Natural killer cell (primary cell): Measurements from ENCODE around the gene POLG2. TPM values are rescaled to one million over a fixed set of nuclear protein-coding genes. Genes with fewer than 3 reads are reported as not detected.
A peak's percentile ranks its signal among the peaks of the same experiment; 100 is the strongest.

ENCODE experiments used
- ATAC-seq, 3 donors: fragments of 150-1000 bp in 2 of 3; fragments of 200-7000 bp in 1 of 3; cut with Tn5 transposase; 1 replicate in 1 of 3; 2 replicates in 2 of 3; pipeline ENCODE4 v1.10.0; 2021; ENCODE audit warnings: mild to moderate bottlenecking in 2 of 3, moderate library complexity in 2 of 3
- DNase-seq, 2 donors: peaks; one replicate each; pipeline versions ENCODE4 v3.0.0 to v3.0.0-alpha.2; 2013 to 2021; ENCODE audit warnings: mixed read lengths in 1 of 2
- H3K27ac ChIP-seq: one replicate; pipeline ENCODE4 v1.5.1; 2013; ENCODE audit warnings: mild to moderate bottlenecking, low read length
- H3K27me3 ChIP-seq: one replicate; pipeline ENCODE4 v1.6.1; 2013; ENCODE audit warnings: low read length; ENCODE audit not compliant: control insufficient read depth, insufficient read depth
- H3K36me3 ChIP-seq: one replicate; pipeline ENCODE4 v1.6.1; 2013; ENCODE audit warnings: low read length; ENCODE audit not compliant: control insufficient read depth, insufficient read depth
- H3K4me1 ChIP-seq: one replicate; pipeline ENCODE4 v1.6.1; 2013; ENCODE audit warnings: low read length; ENCODE audit not compliant: control insufficient read depth, insufficient read depth
- H3K4me3 ChIP-seq: one replicate; pipeline ENCODE4 v1.5.1; 2013; ENCODE audit warnings: low read length
- H3K9me3 ChIP-seq: one replicate; pipeline ENCODE4 v1.6.1; 2013; ENCODE audit warnings: low read length; ENCODE audit not compliant: control insufficient read depth, insufficient read depth
- H3K27ac Mint-ChIP-seq, 2 donors: one replicate each; pipeline ENCODE4 v1.8.0; 2022; ENCODE audit warnings: mild to moderate bottlenecking in 2 of 2, mixed read lengths in 2 of 2, moderate library complexity in 1 of 2
- H3K27me3 Mint-ChIP-seq, 2 donors: one replicate each; pipeline ENCODE4 v1.8.0; 2022; ENCODE audit warnings: low read depth in 2 of 2, mixed read lengths in 2 of 2
- H3K36me3 Mint-ChIP-seq: one replicate; pipeline ENCODE4 v1.8.0; 2022; ENCODE audit warnings: mixed read lengths
- H3K4me1 Mint-ChIP-seq, 2 donors: one replicate each; pipeline ENCODE4 v1.8.0; 2022; ENCODE audit warnings: mixed read lengths in 2 of 2
- H3K4me3 Mint-ChIP-seq: one replicate; pipeline ENCODE4 v1.8.0; 2022; ENCODE audit warnings: mild to moderate bottlenecking, moderate library complexity, mixed read lengths
- H3K9me3 Mint-ChIP-seq, 2 donors: one replicate each; pipeline ENCODE4 v1.8.0; 2022; ENCODE audit warnings: mixed read lengths in 2 of 2
- WGBS: methylation state at CpG from one replicate; pipeline ENCODE4 v1.1.7; 2013; ENCODE audit warnings: missing lambda C conversion rate; ENCODE audit not compliant: insufficient coverage; 5-methylcytosine and 5-hydroxymethylcytosine counted together
- intact Hi-C: fragments of 100-400 bp; cut with micrococcal nuclease; formaldehyde crosslinking; loops from one replicate; pipeline ENCODE4 v1.14.2; 2022
- total RNA-seq, 4 donors: library from RNA; stranded (reverse); fragments of 120-200 nt in 1 of 4; gene quantifications; one replicate each; pipeline versions ENCODE4 v1.2.3 to v1.2.4, GENCODE V29; 2013 to 2022
- TF ChIP-seq, protein P1 (sequence below): fragments of 200-600 bp; IDR thresholded peaks from one replicate; pipeline ENCODE4 v1.8.0; 2022; ENCODE audit warnings: antibody characterized with exemption

POLG2 gene
- total RNA-seq, 3 donors from 2014 or later (not counting 1 experiment from before 2014, with no cell fraction given) = 34.7 to 65.3 (median 41.2) TPM

DNA sequence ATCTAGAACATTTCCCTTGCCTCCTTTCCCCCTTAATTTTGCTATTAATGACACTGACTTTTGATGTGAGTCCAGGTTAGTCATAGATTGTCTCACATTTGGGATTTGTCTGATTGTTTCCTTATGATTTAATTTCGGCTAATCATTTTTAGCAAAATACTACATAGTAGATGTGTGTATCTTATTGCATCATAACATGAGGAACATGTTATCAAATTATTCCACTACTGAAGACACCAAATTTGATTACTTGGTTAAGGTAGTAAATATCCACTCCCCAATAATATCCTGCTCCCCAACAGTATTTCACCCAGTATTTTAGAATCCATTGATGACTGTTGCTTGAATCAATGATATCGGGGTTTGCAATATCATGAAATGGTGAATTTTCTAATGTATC is 2.7 kb downstream of the POLG2 start:
- Histone ChIP-seq H3K9me3 (no peaks in the 10 kb centered on the region), H3K36me3 (peaks cover 48% of the 10 kb centered on the region), H3K27ac (no peak overlapping the region), H3K4me3 (no peak overlapping the region), H3K27me3 (no peaks in the 10 kb centered on the region), H3K4me1 (peaks cover 27% of the 10 kb centered on the region)
- no peaks in the 10 kb centered on the region for H3K27me3 Mint-ChIP-seq
- intact Hi-C loops = loop anchor here (5.0 kb wide), 1 partner anchor 172 kb away; no protein-coding TSS in a partner anchor
- TF ChIP-seq, protein P1, sequence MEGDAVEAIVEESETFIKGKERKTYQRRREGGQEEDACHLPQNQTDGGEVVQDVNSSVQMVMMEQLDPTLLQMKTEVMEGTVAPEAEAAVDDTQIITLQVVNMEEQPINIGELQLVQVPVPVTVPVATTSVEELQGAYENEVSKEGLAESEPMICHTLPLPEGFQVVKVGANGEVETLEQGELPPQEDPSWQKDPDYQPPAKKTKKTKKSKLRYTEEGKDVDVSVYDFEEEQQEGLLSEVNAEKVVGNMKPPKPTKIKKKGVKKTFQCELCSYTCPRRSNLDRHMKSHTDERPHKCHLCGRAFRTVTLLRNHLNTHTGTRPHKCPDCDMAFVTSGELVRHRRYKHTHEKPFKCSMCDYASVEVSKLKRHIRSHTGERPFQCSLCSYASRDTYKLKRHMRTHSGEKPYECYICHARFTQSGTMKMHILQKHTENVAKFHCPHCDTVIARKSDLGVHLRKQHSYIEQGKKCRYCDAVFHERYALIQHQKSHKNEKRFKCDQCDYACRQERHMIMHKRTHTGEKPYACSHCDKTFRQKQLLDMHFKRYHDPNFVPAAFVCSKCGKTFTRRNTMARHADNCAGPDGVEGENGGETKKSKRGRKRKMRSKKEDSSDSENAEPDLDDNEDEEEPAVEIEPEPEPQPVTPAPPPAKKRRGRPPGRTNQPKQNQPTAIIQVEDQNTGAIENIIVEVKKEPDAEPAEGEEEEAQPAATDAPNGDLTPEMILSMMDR = no peak
- DNase-seq = no peak
- peak overlapping the region in 1 of 2 donors; percentile 30 for H3K27ac Mint-ChIP-seq
- H3K4me1 Mint-ChIP-seq = peaks cover 41 to 45% of the 10 kb centered on the region in 2 donors
- no CpG with 5 or more reads among the region's 2 CpGs for WGBS
- ATAC-seq = no peak
- no peaks in the 10 kb centered on the region for H3K9me3 Mint-ChIP-seq
- H3K4me3 Mint-ChIP-seq = peak overlapping the region; percentile 69
- peaks cover 11% of the 10 kb centered on the region for H3K36me3 Mint-ChIP-seq

DNA sequence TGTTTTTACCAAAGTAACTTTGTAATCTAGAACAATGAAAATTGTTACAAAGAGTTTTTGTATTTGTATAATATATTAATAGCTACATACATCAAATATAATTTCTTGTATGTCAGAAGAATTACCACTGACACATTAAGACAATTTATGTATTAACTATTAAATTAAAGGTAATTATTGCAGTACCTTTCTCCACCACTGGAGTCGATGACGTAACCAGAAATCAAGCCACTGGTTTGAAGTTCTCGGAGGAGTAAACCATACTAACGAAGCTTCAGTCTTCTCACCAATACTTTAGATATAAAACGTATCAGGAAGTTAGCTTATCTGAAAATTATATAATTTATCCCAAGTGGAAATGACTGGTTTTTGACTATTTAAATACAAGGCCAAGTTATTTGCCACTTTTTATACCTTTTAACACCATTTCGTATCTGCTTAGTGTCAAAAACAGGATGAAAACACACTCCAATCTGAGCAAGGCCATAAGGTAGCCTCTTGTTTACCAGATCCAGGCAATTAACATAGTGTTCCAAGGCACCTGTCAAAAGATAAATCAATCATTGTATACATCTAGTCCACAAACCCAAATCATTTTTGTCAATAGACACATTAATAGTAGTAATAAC is 4.3 kb downstream of the POLG2 start:
- Histone ChIP-seq H3K4me3 (no peak overlapping the region), H3K27ac (no peak overlapping the region), H3K9me3 (no peaks in the 10 kb centered on the region), H3K4me1 (peaks cover 26% of the 10 kb centered on the region), H3K36me3 (peaks cover 41% of the 10 kb centered on the region), H3K27me3 (no peaks in the 10 kb centered on the region)
- 100% methylated on average over 1 of the region's 6 CpGs for WGBS
- intact Hi-C loops = loop anchor here (5.0 kb wide), 1 partner anchor 170 kb away; no protein-coding TSS in a partner anchor
- Mint-ChIP-seq H3K27me3 (no peaks in the 10 kb centered on the region), H3K4me3 (no peak overlapping the region), H3K4me1 (peaks cover 29 to 32% of the 10 kb centered on the region in 2 donors), H3K36me3 (peaks cover 6% of the 10 kb centered on the region), H3K9me3 (no peaks in the 10 kb centered on the region), H3K27ac (peak overlapping the region in 1 of 2 donors; percentile 41)
- ATAC-seq (no peak), DNase-seq (peak in 1 of 2 donors; percentile 80)
- TF ChIP-seq, protein P1 = peak; percentile 60

DNA sequence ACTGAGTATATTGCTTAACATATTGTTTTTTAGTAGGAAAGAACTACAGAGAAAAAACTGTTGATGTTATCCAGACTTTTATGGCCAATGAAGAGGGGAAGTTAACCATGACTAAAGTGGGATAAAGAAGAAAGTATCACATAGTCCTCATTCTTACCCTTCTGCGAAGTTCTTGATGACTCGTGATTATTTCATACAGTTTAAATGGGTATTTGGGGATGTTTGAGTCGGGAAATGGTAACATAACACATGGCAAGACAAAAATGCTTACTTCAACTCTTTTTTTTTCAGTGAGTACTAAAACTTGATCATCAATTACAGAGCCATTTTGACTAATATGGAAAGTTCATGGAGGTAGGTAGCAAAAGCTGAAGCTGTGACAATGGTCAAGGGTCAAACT is 4.9 kb downstream of the POLG2 start:
- Histone ChIP-seq H3K9me3 (no peaks in the 10 kb centered on the region), H3K27me3 (no peaks in the 10 kb centered on the region), H3K4me1 (peaks cover 21% of the 10 kb centered on the region), H3K36me3 (peaks cover 41% of the 10 kb centered on the region), H3K4me3 (no peak overlapping the region), H3K27ac (no peak overlapping the region)
- Mint-ChIP-seq H3K36me3 (peaks cover 6% of the 10 kb centered on the region), H3K4me1 (peaks cover 23 to 26% of the 10 kb centered on the region in 2 donors), H3K27me3 (no peaks in the 10 kb centered on the region), H3K27ac (peak overlapping the region; percentile 18 to 23), H3K9me3 (no peaks in the 10 kb centered on the region), H3K4me3 (no peak overlapping the region)
- no peak for ATAC-seq
- intact Hi-C loops = loop anchor here (1.0 to 5.0 kb wide), 2 partner anchors 72 to 170 kb away; no protein-coding TSS in a partner anchor
- WGBS = no CpG with 5 or more reads among the region's 3 CpGs
- no peak for DNase-seq
- TF ChIP-seq, protein P1 = no peak
